Fibroblast of lung (primary cell): Measurements from ENCODE around the gene ZNF135.

Source experiments
- EZH2 ChIP-seq: IDR thresholded peaks from 2 replicates; pipeline ENCODE4 v1.5.1; 2012; ENCODE audit warnings: low read length, control low read depth, mild to moderate bottlenecking; ENCODE audit errors: missing control alignments
- TF ChIP-seq, protein P1 (sequence below), 2 donors: IDR thresholded peaks in 1 of 2; conservative IDR thresholded peaks in 1 of 2; 1 replicate in 1 of 2; 2 replicates in 1 of 2; pipeline ENCODE4 v1.5.1; 2011 to 2012; ENCODE audit warnings: low read length in 2 of 2, control low read depth in 1 of 2, inconsistent platforms in 1 of 2, low read depth in 1 of 2, mild to moderate bottlenecking in 1 of 2

DNA sequence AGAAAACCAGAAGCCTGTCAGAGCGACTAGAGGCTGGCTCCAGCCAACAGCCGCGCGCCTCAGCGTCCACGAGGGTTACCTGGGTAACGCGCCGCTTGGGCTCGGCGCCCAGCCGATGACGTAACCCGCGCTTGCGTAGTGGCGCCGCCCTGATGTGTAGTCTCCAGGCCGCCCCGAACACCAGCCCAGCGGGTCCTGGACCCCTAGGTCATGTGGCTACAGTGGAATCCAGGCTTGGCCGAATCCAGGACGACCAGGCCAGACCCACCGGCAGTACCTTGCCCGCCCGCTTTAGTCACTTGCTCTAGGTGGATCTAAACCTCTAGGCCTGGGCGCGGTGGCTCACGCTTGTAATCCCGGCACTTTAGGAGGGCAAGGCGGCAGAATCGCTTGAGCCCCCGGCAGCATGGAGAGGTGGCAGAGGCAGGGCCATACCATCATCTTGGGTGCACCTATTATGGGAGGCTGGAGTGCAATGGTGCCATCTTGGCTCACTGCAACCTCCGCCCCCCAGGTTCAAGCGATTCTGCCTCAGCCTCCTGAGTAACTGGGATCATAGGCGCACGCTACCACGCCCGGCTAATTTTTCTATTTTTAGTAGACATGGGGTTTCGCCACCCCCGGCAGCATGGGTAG, 49.3 kb upstream of the ZNF135 start:
- TF ChIP-seq, protein P1, sequence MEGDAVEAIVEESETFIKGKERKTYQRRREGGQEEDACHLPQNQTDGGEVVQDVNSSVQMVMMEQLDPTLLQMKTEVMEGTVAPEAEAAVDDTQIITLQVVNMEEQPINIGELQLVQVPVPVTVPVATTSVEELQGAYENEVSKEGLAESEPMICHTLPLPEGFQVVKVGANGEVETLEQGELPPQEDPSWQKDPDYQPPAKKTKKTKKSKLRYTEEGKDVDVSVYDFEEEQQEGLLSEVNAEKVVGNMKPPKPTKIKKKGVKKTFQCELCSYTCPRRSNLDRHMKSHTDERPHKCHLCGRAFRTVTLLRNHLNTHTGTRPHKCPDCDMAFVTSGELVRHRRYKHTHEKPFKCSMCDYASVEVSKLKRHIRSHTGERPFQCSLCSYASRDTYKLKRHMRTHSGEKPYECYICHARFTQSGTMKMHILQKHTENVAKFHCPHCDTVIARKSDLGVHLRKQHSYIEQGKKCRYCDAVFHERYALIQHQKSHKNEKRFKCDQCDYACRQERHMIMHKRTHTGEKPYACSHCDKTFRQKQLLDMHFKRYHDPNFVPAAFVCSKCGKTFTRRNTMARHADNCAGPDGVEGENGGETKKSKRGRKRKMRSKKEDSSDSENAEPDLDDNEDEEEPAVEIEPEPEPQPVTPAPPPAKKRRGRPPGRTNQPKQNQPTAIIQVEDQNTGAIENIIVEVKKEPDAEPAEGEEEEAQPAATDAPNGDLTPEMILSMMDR (conservative IDR thresholded peaks at IDR 0.05 in 1 of 2, IDR thresholded peaks at IDR 0.05 in 1 of 2; ENCODE audit: low read depth in 1 of 2, low read length in 2 of 2): no peak
- TF ChIP-seq EZH2: no peak
